HG03064 (cell line): ENCODE results near the gene ENPP1.

Experiments
- ATAC-seq: cut with Tn5 transposase; IDR thresholded peaks from one replicate; pipeline ENCODE4 v1.9.1; 2021; ENCODE audit warnings: low read depth; ENCODE audit not compliant: unreplicated experiment

ENPP1 gene

DNA sequence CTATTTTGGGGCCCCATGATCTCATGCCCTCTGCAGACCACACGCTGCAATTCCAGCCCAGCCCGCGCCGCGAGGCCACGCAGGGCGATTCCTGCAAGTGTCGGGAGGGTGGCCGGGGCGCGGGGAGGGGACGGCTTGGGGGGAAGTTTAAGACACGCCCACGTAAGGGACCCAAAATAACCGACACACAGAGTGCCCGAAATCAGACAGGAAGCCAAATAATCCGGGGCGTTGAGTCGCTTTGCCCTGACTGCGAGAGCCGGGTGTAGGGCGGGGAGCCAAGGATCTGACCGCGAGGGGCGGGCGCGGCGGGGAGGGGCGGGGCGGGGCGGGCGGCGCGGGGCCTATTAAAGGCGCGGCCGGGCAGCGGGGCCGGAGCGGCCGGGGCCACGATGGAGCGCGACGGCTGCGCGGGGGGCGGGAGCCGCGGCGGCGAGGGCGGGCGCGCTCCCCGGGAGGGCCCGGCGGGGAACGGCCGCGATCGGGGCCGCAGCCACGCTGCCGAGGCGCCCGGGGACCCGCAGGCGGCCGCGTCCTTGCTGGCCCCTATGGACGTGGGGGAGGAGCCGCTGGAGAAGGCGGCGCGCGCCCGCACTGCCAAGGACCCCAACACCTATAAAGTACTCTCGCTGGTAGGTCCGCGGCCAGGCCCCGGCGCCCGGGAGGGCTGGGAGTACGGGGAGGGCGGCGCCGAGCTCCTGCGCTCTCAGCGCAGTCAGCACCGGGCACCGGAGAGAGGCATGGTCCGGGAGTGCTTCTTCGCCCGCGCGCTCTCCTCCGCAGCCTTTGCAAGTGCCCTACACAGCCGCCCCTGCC, at the start of gene ENPP1:
ENPP1 (plus strand) TSS at position 377 of the 816 bp plus-strand sequence; CDS start at position 393, 16 bp downstream.
- ATAC-seq, result no peak

DNA sequence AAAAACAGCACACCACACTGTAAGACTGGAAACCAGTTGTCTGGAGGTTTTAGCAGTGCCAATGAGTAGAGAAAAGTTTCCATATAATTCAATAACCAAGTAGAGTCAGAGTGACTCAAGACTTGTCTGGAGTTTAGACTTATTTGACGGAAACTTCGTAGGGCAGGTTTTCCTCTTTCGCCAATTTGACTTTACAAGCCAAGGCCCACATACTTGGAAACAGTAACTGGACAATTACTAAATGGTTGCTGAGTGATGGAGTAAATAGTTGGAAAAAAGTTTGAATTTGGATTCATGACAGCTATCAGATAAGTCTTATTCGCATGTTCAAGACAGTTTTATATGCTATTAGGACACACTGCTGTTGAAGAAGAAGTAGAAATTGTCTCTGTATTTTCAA, 48.9 kb upstream of the ENPP1 start:
- ATAC-seq, result no peak

DNA sequence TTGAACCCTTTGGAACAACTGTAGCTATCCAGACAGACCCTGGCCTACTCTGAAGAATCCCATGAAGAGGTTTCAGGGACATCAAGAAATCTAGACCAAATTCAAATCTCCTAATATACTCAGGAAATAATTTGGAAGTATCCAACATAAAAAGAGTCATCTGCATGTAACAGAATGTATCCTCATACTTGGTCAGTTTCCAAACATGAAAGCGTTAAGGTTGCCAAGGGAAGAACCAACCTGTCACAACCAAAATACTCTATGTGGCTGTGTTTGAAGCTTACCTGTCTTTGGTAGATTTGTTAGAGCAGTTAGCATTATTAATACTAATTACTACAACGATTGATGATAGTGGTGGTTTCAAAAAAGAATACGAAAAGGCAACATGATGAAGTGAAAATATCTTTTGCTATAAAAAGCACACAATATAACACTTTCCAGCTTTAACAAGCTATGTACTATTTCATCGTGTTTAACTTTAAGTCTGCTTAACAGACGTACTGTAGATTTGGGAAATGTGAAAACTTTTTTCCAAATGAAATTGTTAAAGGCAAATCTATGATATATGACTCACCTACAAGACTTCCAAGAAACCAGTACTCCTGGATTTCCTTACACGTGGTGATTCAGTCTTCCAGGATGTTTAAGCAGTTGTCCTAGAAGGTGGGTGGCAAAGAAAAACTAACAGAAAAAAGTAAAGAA, 46.6 kb upstream of the ENPP1 start:
- no peak for ATAC-seq

DNA sequence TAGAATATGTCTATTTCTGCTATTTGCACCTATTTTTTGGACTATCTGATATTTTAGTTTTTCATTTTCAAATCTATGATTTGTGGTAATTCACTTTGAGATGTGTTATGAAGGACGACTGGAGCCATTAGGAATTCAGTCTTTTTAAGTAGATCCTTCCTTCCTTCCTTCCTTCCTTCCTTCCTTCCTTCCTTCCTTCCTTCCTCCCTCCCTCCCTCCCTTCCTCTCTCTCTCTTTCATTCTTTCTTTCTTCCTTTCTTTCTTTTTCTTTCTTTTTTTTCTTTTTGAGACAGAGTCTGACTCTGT, 46.1 kb upstream of the ENPP1 start:
- no peak for ATAC-seq

DNA sequence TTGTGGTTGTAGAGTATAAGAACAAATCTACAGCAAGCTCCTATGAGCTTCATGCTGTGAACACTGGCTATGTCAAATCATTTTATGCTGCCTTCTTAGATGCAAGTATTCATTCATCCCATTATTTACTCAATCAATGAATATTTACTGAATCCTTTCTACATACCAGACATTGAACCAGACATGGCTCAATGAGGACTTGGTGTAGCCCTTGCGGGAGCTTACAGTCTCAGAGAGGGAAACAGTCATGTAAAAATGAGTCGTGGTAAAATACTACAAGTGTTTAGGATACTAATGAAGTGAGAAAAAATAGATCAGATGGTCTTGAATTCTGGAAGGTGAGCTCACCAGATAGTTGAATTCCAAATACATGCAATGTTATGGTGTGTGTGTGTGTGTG, 44.8 kb upstream of the ENPP1 start:
- ATAC-seq, result no peak

DNA sequence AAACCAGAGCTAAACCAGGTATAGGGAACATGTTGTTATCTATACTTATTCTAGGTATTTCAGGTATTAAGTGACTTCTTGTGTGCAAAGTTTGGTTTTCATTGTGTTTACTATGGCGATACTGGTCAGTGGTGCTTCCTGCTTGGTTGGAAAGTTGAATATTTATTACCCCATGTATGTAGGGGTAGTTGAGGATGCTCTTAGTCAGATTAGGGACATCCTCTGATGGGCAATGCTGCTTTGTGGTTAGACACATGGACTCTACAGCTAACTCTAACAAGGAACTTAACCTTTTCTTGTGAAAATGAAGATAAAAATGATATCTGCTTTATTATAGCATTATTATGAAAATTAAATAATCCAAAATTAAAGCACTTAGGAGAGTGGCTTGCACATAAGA, 44.1 kb upstream of the ENPP1 start:
- no peak for ATAC-seq

DNA sequence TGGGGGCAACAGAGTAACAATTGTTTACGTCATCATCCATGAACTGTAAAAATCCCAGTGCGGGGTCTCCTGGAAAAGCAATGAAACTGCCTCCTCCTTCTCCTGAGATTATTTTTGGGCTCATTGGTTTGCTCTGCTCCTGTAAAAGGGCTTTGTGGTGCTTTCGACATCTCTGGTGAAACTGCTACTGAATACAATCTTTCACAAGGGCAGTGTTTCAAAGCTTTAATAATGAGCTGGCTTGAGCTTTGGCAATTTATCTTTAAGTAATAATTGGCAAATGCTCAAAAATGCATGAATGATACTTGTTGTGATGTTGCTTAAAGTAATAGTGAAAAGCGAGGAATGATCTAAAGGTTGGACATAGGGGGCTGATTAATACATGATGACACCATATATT, 43.5 kb upstream of the ENPP1 start:
- no peak for ATAC-seq

DNA sequence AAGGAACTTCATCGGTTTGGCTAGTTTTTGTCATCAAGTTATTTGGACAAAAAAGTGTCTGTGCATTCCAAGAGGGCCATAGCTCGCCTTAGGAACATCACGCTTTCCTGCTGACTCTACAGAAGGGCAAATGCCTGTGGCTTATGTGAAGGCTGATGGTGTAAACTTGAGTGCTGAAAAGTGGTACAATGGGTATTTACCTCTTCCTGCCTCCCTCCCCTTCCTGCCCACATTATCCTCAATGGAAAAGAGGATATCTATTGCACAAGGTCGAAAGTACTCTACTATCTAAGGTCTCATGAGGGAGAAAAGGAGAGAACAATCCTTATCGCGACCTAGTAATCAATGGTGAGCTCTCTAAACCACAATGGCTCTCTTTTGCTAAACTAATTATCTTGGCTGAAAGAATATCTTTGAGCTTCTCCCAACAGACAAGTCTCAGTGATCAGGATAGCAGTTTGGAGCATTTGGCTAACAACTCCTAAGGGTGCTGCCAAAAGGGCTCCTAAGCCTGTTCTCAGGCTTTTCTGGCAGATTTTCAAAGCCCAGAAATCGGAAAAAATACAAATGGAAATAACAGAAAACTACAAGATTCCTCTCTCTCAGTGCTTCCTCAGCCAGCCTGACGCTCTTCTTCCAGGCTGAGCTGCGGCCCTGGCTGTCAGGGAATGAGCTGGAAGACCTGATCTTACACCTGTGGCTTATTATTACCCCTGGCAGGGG, 42.6 kb upstream of the ENPP1 start:
- no peak for ATAC-seq

DNA sequence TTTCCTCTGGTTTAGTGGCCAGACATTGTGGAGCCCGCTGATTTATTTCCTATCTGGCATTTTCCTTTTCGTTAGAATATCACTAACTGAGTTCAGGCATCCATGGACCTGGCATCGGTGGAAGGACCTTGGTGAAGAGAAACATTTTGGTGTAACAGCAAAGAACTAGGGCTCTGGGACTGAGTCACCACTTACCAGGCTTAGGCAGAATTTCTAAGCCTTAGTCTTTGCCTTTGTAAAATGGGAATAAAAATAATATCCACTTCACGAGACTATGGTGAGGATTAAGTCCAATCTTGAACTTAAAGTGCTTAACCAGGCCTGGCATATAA, 42.0 kb upstream of the ENPP1 start:
- ATAC-seq, result no peak

DNA sequence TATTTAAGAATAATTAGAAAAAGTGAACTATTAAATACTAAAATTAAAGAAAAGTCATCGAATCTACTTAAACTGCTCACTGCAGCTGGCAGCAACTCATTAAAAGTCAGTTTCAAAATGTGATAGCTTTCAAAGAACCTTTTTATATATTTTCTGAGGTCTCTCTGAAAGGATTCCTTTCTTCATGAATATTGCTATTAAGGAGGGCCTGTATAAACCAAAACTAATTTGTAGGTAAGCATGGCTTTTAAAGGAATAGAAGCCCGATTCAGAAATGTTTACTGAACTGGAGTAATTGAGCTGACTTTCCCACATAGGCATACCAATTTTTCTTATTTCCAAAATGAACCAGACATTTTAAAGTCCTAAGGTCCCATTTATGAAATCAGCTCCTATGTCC, 41.2 kb upstream of the ENPP1 start:
- no peak for ATAC-seq

DNA sequence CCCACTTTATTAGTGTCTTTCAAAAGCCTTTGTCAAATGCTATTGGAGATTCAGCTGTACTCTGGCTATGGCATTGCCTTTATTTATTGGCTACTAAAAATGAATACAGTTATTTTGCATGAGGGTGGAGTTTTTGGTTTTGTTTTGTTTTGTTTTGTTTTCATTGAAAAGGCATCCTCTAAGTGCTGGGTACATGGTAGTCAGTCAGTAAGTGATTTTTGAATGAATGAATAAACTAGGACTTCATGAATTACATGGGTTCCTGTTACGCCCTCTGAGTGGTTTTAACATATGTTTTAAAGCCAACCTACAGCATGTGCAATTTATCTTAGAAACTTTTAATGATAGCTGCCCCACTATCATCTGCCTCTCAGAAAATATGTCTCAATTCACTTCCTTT, 38.9 kb upstream of the ENPP1 start:
- no peak for ATAC-seq

DNA sequence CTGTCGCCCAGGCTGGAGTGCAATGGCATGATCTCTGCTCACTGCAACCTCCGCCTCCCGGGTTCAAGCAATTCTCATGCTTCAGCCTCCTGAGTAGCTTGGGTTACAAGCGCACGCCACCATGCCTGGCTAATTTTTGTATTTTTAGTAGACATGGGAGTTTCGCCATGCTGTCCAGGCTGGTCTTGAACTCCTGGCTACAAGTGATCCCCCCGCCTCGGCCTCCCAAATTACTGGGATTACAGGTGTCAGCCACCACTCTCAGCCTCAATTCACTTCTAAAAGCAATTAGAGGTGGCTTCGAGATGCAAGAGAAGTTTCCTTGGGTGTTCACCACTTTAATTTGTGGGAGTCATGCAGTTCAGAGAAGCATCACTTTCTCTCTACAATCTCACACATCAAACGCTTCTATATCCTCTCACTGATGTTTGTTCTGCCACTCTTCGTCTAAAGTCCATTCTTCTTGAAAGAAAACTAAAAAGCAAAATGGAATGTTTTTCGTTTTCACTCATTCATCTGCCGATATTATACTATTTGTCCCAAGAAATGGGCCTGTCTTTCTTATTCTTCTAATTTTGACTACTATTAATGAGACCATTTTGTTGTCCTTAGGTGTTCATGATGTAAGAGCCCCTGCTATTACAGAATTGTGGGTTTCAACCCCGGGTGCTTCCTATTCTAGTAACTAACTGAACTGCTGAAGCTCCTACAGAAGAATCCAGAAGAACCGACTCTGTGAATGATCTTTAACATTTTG, 38.3 kb upstream of the ENPP1 start:
- no peak for ATAC-seq

DNA sequence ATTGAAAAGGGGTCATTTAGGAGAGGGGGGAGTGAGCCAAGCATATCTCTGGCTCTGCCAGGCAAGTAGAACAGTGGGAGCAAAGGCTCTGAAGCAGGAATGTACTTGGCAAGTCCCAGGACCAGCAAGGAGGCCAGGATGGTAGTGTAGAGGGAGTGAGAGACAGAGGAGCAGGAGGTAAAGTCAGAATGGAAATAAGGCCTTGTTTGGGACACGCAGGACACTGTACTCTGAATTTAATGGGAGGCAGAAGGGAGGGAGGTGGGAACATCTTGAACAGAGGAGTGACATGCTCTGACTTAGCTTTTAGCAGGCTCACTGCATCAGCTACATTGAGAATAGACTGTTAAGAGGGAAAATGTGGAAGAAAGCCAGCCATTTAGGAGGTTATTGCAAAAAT, 37.0 kb upstream of the ENPP1 start:
- no peak for ATAC-seq

DNA sequence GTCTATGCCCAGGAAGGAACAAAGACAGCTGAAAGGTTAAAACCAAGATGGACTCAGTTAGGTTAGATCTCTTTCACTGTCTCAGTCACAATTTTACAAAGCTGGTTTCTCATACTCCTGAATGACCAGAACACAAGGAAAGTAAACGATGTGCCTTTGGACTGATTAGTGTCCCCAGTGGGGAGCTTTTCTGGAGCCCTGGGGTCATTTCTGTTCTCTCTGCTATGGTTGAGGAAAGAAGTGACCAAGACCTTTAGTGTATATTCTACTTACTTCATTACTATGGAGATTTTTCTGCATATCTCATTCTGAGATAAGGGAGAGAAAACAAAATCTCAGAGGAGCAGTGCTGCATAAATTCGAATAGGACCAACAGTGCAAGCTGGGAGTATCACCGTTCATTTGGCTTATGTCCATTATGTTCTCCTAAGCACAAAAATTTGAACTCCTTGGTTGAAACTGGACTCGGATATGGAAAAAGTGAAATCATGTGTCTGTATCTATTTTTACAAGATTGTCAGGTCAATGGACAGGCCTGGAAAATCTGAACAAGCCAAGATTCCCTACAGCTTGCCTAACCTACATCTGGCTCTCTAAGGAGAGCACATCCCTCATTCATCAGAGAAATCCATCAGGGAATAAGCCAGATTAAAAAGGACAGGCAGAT, 34.4 kb upstream of the ENPP1 start:
- no peak for ATAC-seq

DNA sequence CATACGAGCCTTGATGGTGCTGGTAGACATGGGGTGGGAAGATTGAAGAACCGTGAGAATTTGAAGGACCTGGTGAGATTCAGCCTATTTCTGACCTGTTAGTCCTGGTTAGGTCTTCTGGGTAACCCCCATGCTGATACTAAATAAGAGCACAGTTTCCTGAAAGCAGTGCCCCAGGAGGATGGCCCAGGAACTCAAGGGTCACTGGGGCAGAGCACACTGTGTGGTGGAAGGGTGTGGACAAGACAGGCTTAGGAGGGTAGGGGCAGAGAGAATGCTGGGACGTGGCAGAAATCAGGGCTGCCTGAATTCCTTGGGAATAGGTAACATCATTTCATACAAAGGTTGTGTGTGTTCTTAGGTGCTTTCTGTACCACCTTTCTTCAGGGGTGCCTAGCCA, 31.9 kb upstream of the ENPP1 start:
- ATAC-seq, result no peak

DNA sequence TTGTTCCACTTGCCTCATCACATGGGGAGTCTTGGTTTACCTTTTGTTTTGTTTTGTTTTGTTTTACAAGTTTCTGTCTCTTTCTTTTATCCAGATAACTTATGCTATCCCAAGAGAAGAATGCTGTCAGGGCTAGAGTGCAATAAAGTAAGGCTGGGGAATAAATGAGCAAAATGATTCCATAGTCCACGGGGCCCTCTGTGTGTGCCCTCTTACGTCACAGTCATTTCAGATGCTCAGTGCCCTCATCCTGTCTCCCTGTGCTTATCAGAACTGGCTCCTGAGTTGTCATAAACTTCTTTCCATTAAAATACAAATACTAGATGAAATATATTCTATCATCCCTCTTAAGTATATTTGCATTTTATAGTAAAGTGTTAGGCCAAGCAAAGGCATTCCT, 30.8 kb upstream of the ENPP1 start:
- ATAC-seq, result no peak

DNA sequence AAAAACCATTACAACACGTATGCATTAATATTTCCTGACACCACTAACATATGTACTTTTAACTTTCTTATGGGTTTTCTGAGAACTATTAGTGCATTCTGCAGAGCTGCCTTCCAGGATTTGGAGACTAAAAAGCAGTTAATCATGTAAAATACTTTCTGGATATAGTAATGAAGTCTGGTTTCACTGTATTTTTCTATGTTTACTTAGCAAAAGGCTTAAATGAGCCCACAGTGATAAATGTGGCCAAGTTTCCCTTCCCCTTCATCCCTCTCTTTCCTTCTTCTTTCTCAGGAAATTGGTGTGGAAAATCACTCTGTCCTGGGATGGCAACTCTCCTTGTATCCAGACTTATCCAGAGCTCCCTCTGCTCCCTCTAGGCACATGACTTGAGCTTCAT, 29.7 kb upstream of the ENPP1 start:
- no peak for ATAC-seq

DNA sequence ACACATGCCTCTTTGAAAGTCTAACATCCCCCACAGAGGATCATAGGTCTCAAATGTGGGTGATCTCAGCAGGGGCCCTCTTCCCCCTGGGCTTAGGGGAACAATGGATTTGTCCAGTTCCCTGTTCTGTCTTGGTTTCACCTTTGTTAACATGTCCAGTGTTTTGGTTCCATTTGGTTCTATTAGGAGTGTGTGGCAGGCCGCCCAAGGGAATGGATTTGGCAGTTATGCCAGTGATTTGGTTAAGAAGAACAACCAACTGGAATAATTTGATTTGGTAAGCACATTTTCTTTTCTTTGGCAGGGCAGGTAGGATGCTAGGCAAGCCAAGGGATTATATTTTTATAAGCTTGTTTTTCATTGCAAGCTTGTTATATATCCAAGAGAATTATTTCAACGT, 28.5 kb upstream of the ENPP1 start:
- ATAC-seq, result no peak

DNA sequence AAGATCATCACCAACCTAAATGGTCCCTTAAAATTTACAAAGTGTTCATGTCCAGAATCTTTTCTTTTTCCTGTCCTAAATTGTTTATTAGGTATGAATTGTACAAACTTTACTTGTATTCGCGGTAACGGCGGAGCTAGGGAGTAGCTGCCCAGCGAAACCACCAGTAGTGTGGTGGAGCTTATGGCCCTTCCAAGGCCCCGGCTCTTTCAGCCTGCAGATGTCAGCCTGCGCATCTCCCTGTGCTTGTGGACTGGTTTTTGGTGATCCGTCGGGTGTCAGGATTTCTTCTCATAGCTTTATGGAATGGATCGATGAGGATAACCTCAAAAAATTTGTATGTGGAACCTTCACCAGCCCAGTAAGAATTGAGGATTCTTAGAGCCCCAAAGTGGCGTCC, 27.2 kb upstream of the ENPP1 start:
- no peak for ATAC-seq

DNA sequence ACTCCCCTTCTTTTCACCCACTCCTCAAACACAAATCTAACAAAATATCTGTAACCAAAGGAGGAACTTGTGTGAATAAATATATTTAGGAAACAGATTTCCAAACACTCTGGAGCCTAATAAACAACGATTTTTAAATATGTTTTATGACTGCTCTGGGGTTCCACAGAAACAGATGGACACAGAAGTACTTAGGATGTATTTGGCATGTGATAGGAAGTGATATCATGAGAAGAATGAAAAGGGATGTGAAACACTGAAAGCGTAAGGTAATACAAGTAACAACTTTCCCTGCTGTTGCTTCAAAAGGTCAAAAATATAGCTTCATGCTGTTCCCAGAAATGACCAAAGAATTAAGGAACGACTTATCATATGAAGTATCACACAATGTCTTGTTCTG, 26.1 kb upstream of the ENPP1 start:
- no peak for ATAC-seq

DNA sequence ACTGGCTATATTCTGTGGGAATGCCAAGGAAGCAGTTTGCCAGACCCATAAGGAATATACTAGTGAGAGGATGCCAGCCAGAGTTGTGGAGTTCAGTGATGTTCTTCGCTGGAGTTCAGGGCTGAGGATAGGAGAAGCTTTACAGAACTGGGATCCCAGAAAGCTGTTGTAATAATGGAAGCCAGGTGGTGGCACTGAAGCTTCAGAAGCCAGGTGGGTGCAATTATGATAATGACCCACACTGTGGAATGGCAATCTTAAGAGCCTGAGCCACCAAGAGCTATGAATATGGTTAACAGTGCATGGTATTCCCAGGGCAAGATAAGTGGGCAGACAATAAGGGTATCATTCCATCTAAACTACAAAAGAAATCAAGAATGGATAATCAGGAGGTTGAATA, 25.1 kb upstream of the ENPP1 start:
- no peak for ATAC-seq
